Measurements from ENCODE around the gene LAMP5.

DNA sequence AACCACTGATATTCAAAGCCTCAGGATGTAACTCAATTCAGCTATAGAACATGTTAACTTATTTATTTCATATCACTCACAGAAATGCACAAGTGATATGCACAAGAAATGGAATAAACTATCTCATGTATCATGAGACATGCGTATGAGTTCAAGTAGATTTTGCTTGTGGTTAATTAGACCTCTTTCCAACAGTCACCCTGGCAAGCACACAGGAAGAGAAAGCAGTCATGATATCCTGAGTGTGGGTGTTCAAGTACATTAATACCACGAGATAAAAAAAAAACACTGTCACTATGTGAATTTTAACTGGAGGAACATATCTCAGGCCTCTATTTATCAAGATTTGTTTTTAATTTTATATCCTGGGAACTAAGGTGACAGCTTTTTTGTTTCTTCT, 64.2 kb downstream of the LAMP5 start:
- TF ChIP-seq POLR2A (IDR thresholded peaks at IDR 0.05): no peak
- TF ChIP-seq, protein P1, sequence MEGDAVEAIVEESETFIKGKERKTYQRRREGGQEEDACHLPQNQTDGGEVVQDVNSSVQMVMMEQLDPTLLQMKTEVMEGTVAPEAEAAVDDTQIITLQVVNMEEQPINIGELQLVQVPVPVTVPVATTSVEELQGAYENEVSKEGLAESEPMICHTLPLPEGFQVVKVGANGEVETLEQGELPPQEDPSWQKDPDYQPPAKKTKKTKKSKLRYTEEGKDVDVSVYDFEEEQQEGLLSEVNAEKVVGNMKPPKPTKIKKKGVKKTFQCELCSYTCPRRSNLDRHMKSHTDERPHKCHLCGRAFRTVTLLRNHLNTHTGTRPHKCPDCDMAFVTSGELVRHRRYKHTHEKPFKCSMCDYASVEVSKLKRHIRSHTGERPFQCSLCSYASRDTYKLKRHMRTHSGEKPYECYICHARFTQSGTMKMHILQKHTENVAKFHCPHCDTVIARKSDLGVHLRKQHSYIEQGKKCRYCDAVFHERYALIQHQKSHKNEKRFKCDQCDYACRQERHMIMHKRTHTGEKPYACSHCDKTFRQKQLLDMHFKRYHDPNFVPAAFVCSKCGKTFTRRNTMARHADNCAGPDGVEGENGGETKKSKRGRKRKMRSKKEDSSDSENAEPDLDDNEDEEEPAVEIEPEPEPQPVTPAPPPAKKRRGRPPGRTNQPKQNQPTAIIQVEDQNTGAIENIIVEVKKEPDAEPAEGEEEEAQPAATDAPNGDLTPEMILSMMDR (IDR thresholded peaks at IDR 0.05): no peak
